Osteocyte (in vitro differentiated cells): Measurements from ENCODE around the gene RFWD3. TPM values are rescaled to one million over a fixed set of nuclear protein-coding genes. Genes with fewer than 3 reads are reported as not detected.
A peak's percentile ranks its signal among the peaks of the same experiment; 100 is the strongest.

Source experiments
- DNase-seq: peaks from one replicate; pipeline ENCODE4 v3.0.0; 2021; ENCODE audit warnings: mixed read lengths; ENCODE audit not compliant: unreplicated experiment; ENCODE audit errors: extremely low spot score
- H3K27ac Mint-ChIP-seq: one replicate; pipeline ENCODE4 v1.8.0; 2021; ENCODE audit warnings: mild to moderate bottlenecking, mixed read lengths; ENCODE audit not compliant: unreplicated experiment
- H3K27me3 Mint-ChIP-seq: one replicate; pipeline ENCODE4 v1.8.0; 2021; ENCODE audit warnings: mixed read lengths; ENCODE audit not compliant: unreplicated experiment
- H3K36me3 Mint-ChIP-seq: one replicate; pipeline ENCODE4 v1.8.0; 2021; ENCODE audit warnings: mixed read lengths; ENCODE audit not compliant: unreplicated experiment
- H3K4me1 Mint-ChIP-seq: one replicate; pipeline ENCODE4 v1.8.0; 2021; ENCODE audit warnings: mixed read lengths; ENCODE audit not compliant: unreplicated experiment
- H3K4me3 Mint-ChIP-seq: one replicate; pipeline ENCODE4 v1.8.0; 2021; ENCODE audit warnings: mild to moderate bottlenecking, moderate library complexity, mixed read lengths; ENCODE audit not compliant: unreplicated experiment
- H3K9me3 Mint-ChIP-seq: one replicate; pipeline ENCODE4 v1.8.0; 2021; ENCODE audit warnings: mixed read lengths; ENCODE audit not compliant: unreplicated experiment
- CTCF ChIP-seq: fragments of 200-600 bp; sonication (generic); IDR thresholded peaks from 2 replicates; pipeline ENCODE4 v1.5.0; 2021; ENCODE audit warnings: antibody characterized with exemption, mild to moderate bottlenecking, moderate library complexity
- total RNA-seq: library from RNA; stranded (reverse); gene quantifications from 2 replicates; pipeline ENCODE4 v1.2.1, GENCODE V29; 2021

The RFWD3 gene
- total RNA-seq, 1 donor from 2014 or later, result 30.7 TPM

DNA sequence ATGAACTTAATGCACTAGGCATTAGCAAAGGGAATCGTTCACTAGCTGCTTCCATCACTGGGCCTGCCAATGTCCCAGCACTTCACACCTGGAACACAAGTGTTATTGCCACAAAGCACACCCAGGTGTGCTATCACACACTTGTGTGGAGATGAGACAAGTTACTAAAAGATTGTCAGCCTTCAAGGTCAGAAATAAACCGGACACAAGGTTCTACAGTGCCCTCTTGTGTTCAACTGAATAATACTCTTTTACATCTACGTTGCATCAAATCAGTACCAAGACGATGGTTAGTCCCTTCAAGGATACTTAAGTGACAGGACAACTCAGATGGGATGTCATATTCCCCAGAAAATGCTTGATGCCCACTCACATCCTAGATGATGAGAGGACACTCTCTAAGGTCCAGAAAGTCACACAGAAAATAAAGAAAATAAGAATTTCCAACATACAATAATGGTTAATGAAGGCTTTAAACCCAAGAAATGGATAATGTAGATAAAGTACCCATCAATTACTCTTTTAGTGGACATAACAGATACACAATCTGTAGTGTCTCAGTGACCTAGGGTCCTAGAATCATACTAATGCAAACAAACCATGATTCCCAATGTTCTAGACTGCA lies 43.4 kb downstream of the RFWD3 start:
- DNase-seq, result no peak

DNA sequence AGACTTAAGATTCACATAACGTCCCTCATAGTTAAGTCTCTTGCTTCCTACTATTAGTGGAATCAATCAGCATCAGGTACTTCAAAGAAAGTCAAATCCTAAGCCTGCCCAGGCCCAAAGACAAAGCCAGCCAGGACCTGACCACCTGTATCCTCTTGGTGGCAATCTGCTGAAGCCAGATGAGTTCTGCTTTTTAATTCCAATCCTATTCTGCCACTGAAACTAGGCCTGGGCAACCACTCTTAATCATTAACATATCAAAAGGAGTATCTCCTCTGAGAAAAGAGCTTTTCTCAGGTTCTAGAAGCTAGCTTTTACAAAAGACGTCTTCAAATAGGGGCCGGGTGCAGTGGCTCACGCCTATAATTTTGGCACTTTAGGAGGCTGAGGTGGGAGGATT lies 44.7 kb downstream of the RFWD3 start:
- Mint-ChIP-seq H3K4me3 (no peak overlapping the region), H3K9me3 (no peaks in the 10 kb centered on the region), H3K4me1 (peaks cover 9% of the 10 kb centered on the region), H3K36me3 (peaks cover 24% of the 10 kb centered on the region), H3K27ac (no peak overlapping the region), H3K27me3 (no peaks in the 10 kb centered on the region)
- DNase-seq, result no peak
- no peak for TF ChIP-seq CTCF

More for the DNA sequence above, 43.4 kb downstream of the RFWD3 start:
- Mint-ChIP-seq H3K27me3 (no peaks in the 10 kb centered on the region), H3K4me1 (peaks cover 23% of the 10 kb centered on the region), H3K9me3 (no peaks in the 10 kb centered on the region), H3K4me3 (no peak overlapping the region), H3K27ac (peak overlapping the region; percentile 42), H3K36me3 (peaks cover 24% of the 10 kb centered on the region)
- TF ChIP-seq CTCF, result peak; percentile 77

DNA sequence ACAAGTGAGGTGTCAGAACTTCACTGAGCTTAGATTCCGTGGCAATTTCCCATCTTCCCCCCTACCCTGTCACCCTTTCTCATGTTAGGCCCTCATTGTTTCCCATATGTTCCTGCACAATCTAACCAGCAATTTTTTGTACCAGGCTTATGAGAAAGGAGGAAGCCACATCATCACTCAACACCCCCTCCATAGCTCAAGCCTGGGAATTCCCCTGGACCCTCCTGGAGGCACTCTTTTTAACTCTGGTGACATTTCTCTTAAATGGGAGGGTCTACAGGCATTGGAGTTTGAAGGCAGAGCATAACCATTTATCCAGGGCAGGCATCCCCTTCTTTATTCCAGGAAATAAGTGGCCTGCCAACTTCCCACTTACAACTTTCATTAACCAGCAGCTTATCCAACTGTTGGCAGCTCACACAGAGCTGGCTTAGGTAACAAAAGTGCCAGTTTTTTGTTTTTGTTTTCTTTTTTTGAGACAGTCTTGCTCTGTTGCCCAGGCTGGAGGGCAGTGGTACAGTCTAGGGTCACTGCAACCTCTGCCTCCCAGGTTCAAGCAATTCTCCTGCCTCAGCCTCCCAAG lies 49.4 kb downstream of the RFWD3 start:
- no peak overlapping the region for H3K27ac Mint-ChIP-seq
- no peak for TF ChIP-seq CTCF
- peaks cover 7% of the 10 kb centered on the region for H3K36me3 Mint-ChIP-seq
- H3K4me3 Mint-ChIP-seq, result no peak overlapping the region
- DNase-seq, result no peak
- peaks cover 4% of the 10 kb centered on the region for H3K4me1 Mint-ChIP-seq
- no peaks in the 10 kb centered on the region for H3K9me3 Mint-ChIP-seq
- H3K27me3 Mint-ChIP-seq, result no peaks in the 10 kb centered on the region

DNA sequence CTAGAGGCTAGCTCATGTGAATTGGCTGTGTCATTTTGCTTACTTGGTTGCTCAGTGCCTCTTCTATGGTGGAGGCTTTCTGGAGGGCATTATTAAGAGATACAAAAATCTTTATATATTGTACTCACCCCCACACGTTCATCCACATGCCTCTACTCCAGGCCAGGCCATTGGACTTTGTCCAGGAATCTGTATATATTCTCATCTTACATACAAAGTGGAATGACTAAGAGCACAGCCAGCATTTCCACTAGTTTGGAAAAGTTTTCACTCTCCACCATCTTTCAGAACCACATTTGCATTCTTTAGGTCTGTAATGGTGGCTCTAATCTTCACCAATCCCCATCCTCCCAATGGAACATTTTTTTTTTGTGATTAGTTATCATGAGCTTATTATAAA lies 55.0 kb downstream of the RFWD3 start:
- H3K4me1 Mint-ChIP-seq, result peaks cover 24% of the 10 kb centered on the region
- no peaks in the 10 kb centered on the region for H3K27me3 Mint-ChIP-seq
- no peak overlapping the region for H3K27ac Mint-ChIP-seq
- TF ChIP-seq CTCF, result no peak
- no peak for DNase-seq
- H3K9me3 Mint-ChIP-seq, result no peaks in the 10 kb centered on the region
- no peaks in the 10 kb centered on the region for H3K36me3 Mint-ChIP-seq
- no peak overlapping the region for H3K4me3 Mint-ChIP-seq

- TF ChIP-seq CTCF, result no peak
- Mint-ChIP-seq H3K27ac (no peak overlapping the region), H3K9me3 (no peaks in the 10 kb centered on the region), H3K4me3 (no peak overlapping the region), H3K4me1 (peaks cover 40% of the 10 kb centered on the region), H3K27me3 (no peaks in the 10 kb centered on the region), H3K36me3 (no peaks in the 10 kb centered on the region)
- DNase-seq, result no peak
These were observed 57.7 kb downstream of the RFWD3 start for GRCh38 chr16:74608944-74609343.
